SKM-1 treated with dmso at 0.1 percent for 144 hours (cell line): ENCODE data around the gene CACNA1G.

ENCODE experiments used
- DNase-seq: peaks from one replicate; lab custom pipeline; 2025; ENCODE audit not compliant: unreplicated experiment; lab: John Stamatoyannopoulos, UW

The CACNA1G gene

GRCh38 chr17:50533185-50533584 is 27.3 kb upstream of the CACNA1G start:
- no peak for DNase-seq

DNA sequence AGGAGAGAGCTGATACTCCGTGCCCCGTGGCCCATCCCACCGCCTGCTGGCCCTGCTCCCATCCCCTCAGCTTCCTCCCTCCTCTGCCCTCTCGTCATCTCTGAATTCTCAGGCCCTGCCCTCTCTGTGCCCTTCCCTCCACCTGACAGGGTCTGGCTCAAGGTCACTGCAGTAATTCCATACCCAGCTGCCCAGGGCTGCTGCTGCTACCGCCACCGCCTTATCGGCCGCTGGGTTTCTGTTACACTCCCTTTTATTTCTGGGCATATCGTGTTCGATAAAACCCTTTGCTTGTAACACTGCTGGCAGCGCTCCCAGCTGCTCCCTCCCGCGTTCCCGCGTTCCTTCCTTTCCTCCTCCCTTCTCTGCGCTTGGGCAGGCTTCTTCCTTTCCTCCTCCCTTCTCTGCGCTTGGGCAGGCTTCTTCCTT is 26.8 kb upstream of the CACNA1G start:
- no peak for DNase-seq

DNA sequence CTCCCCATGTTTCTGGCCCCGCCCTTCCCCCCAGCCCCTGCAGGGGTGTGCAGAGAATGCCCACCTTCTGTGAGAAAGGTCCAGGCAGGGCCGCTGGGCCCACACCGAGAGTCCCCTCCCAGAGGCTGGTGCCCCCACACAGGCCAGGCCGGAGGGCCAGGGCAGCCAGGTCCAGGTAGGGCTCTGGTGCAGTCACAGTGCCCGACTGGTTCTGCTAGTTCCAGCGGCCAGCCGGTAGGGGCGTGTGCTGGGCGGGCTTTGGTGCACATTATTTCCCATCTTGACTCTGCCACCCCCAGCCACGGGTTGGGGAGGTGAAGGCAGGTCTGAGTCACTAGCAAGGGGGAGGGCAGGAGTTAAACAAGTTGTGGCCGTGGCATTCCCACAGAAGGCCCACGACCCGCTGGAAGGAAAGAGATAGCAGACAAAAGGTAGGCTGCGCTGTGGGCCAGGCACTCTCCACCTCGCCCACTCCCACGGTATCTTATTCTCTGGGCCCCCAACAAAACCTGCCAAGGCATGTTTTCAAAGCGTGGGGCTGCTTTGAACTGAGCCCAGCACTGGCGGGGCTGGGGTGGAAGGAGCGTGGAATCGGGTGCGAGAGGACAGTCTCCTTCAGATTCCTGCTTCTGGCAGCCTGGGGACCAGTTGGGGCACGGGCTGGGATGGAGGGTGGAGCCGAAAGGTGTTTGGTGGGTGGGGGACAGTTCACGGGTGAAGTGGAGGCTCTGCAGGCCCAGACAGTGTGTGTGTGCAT is 26.1 kb upstream of the CACNA1G start:
- no peak for DNase-seq

DNA sequence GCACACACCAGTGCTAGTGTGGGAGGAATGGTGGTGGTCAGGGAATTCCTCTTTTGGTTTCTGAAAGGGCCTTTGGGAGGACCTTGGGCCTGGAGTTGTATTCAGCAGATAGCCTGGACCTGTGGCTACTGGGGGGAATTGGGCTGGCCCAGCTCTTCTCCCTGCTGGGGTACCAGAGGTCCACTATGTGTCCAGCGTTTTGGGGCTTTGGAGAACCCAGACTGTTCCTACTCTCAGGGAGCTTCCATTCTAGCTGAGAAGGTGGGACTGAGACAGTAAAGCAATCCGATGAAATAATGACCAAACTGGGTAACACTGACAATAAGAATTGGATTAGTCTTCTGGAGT is 25.6 kb upstream of the CACNA1G start:
- no peak for DNase-seq

DNA sequence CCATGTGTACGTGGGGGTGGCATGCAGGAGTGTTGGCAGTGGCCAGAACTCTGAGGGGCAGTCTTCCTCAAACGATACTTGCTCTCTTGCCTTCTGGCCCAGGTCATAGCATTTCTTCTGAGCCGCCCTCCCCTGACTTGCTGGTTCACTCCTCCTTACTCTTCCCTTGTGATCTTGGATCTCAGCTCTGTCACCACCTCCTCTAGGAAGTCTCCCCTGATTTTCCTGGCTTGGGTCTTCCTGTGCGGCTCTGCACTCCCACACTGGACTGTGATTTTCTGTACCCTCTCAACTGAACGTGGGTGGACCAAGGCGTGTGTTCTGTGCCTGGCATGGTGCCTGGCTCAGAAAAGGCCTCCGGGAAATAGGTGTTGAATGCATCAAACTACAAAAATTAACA is 25.1 kb upstream of the CACNA1G start:
- no peak for DNase-seq

DNA sequence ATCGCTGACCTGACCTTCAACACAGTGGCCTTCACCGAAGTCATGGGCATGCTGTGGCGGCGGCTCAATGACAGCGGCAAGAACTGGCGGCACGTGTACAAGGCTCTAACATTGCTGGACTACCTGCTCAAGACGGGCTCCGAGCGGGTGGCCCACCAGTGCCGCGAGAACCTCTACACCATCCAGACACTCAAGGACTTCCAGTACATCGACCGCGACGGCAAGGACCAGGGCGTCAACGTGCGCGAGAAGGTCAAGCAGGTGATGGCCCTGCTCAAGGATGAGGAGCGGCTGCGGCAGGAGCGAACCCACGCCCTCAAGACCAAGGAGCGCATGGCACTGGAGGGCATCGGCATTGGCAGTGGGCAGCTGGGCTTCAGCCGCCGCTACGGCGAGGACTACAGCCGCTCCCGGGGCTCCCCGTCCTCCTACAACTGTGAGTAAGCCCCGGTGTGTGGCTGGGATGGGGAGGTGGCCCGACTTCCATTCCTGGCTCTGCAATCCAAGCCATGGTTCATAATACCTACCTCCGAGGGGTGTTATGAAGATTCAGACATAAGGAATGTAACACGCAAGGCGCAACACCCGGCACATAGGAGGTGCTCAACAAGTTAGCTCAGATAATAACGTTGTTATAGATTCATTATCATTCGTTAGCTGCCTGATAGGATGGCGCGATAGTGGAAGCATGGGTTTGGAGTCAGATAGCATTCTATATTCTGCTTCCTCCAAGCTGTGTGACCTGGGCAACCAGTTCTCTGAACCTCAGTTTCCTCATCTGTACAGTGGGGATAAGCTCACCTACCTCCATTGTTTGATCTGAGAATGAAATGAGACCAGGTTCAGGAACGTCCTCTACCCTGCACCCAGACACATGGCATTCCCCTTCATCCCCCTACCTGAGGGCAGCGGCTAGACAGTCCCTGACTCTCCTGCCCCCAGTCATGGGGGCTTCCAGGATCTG is 23.6 kb upstream of the CACNA1G start:
- DNase-seq: peak; percentile 94

GRCh38 chr17:50537721-50538548 is 22.6 kb upstream of the CACNA1G start:
- DNase-seq: no peak

DNA sequence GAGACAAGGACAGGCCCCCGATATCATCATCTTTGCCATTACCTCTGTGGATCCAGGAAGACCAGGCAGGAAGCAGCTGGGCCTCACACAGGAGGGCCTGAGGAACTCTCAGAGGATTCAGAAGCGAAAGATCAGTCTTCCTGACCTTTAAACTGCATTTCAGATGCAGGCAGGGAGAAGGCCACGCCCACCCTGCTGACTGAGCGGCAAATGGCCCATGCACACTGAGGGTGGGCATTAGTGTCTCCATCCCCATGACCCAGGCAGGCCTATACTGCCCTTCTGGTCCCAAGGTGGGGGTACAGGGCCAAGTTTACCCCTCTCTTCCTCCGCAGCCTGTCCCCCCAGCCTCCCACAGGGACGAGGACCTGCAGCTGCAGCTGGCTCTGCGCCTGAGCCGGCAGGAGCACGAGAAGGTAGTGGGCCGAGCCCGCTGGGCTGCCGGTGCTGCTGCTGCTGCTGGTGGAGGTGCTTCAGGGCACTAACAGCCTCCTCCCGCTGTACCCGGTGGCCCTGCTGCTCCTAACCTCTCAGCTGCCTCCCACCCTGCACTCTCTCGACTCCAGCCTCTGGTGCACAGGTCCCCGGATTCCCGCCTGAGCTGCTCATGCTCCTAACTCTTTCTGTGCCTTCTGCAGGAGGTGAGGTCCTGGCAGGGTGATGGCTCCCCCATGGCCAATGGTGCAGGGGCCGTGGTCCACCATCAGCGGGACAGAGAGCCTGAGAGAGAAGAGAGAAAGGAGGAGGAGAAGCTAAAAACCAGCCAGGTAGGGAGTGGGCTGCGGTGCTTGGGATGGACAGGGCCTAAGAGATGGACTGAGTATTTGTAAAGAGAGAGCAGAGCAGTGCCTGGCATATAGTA is 21.7 kb upstream of the CACNA1G start:
- DNase-seq: no peak

GRCh38 chr17:50539762-50540559 is 20.6 kb upstream of the CACNA1G start:
- no peak for DNase-seq

GRCh38 chr17:50540560-50541401 is 19.7 kb upstream of the CACNA1G start:
- no peak for DNase-seq

GRCh38 chr17:50541402-50541715 is 19.2 kb upstream of the CACNA1G start:
- no peak for DNase-seq

DNA sequence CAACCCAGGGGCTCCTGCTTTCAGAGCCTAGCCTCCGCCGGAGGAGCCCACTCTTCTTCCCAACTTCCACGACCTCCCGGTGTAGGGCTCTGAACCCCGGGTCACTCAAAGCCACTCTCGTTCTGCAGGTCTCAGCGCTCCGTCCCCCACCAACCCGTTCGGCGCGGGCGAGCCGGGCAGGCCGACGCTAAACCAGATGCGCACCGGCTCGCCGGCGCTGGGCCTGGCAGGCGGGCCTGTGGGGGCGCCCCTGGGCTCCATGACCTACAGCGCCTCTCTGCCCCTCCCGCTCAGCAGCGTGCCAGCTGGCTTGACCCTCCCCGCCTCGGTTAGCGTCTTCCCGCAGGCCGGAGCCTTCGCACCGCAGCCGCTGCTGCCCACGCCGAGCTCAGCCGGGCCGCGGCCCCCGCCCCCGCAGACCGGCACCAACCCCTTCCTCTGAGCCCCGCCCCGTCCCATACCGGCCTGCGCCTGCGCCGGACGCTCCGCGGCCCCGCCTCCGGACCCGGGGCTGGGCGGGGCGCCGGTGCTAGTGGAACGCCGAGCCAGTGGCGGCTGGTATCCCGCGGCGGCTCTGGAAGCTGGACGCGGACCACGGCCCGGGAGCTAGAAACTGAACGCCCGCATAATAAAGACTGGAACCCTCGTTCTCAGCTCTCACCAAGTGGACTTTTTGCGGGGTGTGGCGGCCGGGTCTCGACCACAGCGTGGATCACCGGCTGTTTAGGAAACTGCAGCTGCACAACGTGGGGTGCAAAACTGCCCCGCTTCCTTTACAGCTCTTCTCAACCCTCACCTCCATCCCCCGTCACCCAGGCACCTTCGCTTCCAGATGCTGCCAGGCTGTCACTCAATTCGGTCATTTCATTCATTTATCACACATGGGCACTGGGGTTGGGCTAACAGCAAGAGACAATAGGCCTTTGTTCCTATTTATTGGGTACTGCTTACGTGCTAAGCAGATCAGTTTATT is 18.5 kb upstream of the CACNA1G start:
- peak; percentile 67 for DNase-seq

- no peak for DNase-seq
Measured at GRCh38 chr17:50542795-50543774, 17.4 kb upstream of the CACNA1G start.

GRCh38 chr17:50544516-50544915 is 16.0 kb upstream of the CACNA1G start:
- no peak for DNase-seq

DNA sequence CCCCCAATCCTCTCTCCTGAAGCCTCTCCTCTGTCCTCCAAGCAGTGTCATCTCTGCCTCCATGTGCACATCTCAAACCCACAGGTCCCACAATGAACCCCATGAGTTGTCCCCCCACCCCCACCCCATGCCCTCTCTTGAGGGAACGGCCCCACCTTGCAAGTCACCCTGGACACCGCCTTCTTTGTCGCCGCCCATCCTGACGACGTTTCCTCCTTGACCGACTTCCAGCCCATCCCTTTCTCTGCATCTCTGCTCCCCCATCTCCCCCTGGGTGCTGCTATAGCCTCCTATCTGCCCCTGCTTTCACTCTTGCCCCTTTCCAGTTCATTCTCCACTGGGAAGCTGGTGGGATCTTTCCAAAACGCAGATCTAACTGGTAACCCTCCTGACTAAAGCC is 15.2 kb upstream of the CACNA1G start:
- no peak for DNase-seq

DNA sequence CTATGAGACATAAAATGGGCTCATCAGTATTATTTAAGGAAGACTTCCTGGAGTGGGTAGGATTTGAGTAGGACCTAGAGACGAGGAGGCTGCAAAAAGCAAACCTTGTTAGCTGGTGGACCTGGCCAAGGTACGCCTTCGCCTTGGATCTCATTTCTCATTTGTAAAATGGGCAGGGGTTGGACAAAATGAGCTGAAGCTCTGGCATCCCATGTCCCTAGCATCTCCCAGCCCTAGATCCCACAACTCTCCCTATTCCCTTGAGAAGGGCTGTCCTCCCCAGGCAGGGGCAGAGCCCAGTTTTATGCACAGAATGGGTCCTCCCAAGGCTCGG is 13.8 kb upstream of the CACNA1G start:
- no peak for DNase-seq
